ENCODE results near the gene WDR36.

WDR36 gene

GRCh38 chr5:111092062-111092853, at the start of gene WDR36:
WDR36 (plus strand) TSS chr5:111092348; CDS start chr5:111092457, 109 bp downstream.
- in situ Hi-C loops (cut with MboI; ENCODE audit: low sequenced_read_pairs), result no loop called here

DNA sequence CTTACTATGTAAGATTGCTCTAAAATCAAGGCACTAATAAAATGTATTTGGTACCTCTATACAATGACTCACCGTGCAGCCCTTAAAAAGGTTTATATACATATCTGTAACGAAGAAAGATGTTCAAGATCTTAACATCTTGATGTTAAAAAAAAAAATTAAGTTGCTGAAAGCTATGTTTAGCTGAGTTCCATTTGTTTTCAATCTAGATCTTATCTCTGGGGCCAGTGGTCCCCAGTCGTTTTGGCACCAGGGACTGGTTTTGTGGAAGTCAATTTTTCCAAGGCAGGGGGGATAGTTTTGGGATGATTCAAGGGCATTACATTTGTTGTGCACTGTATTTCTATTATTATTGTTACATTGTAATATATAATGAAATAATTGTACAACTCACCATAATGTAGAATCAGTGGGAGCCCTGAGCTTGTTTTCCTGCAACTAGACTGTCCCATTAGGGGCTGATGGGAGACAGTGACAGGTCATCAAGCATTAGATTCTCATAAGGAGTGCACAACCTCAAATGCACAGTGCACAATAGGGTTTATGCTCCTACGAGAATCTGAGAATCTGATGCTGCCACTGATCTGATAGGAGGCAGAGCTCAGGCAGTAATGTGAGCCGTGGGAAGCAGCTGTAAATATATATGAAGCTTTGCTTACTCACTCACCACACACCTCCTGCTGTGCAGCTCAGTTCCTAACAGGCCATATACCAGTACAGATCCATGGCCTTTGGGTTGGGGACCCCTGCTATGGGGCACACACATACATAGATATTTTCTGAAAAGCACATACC, 48.2 kb upstream of the WDR36 start:
- in situ Hi-C loops (cut with MboI; ENCODE audit: low sequenced_read_pairs), result no loop called here

DNA sequence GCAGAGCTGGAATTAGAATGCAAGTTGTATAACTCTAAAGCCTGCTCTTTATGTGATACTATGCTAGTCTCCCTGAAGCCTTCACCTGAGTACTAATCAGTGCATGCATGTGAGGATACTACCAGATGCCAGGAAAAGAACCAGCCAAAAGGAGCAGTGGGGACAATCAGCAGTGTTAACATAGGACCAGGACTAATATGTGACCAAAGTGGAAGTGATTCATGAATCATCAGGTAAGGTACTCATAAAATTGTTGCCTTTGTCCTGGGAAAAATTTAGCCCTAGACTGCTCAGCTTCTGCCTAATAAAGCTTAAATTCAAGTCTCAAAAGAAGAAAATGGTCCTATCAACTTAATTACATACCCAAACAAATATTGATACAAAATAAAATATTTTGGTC, 34.1 kb upstream of the WDR36 start:
- in situ Hi-C loops (cut with MboI; ENCODE audit: low sequenced_read_pairs), result no loop called here

DNA sequence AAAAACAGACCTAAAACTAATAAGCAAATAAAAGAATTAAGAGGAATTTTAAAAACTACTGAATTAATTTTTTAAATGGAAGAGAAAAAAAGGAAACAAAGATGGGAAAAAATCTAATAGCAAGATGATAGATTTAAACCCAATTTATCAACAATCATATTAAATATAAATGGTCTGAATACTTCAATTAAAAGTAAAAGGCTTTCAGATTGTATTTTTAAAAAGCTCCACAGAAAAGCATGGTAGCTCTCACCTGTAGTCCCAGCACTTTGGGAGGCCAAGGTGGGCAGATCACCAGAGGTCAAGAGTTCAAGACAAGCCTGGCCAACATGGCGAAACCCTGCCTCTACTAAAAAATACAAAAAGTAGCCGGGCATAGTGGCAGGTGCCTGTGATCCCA, 32.0 kb upstream of the WDR36 start:
- in situ Hi-C loops (cut with MboI; ENCODE audit: low sequenced_read_pairs), result no loop called here

DNA sequence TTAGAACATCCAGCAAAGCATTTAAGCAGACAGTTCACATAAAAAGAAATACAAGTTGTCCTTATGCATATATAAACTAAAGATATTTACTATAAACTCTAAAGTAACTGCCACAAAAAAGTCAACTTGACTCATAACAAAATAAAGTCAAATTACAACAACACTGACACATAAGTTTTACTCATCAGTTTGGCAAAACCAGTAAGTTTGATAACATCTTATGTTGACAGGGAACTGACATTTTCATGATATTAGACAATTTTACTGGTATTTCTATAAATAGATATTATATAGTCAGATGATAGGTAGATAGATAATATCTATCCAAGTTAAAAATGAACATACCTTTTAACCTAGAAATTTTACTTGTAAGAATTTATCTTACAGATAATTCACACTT, 30.5 kb upstream of the WDR36 start:
- in situ Hi-C loops (cut with MboI; ENCODE audit: low sequenced_read_pairs), result no loop called here

DNA sequence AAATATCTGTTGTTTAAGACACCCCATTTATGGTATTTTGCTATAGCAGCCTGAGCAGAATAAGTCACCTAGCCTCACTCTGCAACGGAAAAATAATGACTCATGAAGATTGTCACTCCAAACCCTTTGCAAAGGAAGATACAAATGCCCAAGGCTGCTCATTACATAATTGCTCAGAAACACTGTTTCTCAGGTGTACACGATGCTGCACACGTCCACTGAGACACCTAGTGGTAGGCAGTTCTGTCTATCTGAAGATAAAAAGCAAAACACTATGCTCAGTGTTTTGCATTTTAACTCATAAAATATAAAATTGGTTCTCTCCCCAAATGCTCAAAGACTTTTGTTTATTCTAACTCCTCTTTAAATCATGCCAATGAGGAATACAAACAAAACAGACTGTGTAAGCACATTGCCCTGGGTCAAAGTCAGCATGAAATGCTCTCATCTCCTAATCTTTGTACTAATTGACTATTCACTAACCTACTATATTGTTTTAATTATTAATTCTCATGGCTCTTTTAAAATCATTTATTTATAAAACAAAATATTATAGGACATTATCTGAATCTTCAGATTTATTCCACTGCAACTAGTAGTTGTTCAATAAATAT, 28.3 kb upstream of the WDR36 start:
- in situ Hi-C loops (cut with MboI; ENCODE audit: low sequenced_read_pairs), result no loop called here

- in situ Hi-C loops (cut with MboI; ENCODE audit: low sequenced_read_pairs), result no loop called here
Observed at GRCh38 chr5:111066261-111066938, 25.7 kb upstream of the WDR36 start.

- in situ Hi-C loops (cut with MboI; ENCODE audit: low sequenced_read_pairs), result no loop called here
Observed at GRCh38 chr5:111068213-111068612, 23.9 kb upstream of the WDR36 start.

DNA sequence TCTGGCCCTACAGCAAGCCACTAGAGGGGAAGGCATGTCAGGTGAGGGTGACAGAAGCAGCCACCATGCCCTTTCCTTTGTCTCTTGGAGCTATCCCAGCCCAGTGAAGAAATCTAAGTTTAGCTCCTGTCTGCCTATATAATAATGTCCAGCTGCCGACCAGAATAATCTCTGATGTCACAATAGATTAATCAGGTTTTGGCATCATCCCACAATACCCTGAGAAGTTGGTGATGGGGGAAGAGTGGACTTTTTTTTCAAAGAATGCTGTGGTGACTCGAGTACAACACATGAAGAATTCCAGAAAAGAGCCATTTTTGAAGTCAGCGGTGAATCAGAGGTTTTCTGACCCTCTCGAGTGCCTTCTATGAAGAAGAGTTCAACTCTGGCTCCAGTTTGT, 22.3 kb upstream of the WDR36 start:
- in situ Hi-C loops (cut with MboI; ENCODE audit: low sequenced_read_pairs), result no loop called here

GRCh38 chr5:111070272-111071134, 21.6 kb upstream of the WDR36 start:
- in situ Hi-C loops (cut with MboI; ENCODE audit: low sequenced_read_pairs), result no loop called here

DNA sequence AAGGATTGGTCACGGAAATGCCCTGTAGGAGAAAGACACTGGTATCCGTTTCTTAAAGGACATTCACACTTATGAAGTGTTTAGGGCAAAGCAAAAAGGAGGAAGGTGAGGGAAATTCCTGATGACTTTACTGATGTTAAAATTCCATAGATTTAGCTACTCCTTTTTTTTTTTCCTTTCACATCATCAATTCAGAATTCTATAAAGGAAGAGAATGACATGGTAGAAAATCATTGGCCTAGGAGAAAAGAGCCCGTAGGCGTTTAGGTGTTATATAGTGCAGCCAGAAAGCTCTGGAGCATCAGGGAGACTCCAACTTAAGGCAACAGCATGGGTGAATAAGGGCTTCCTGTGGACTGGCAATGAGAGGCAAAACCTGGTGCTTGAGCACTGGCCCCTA, 20.7 kb upstream of the WDR36 start, which contains the start of gene TSLP:
Gene TSLP, plus strand, starts transcription at position 301 of the 400 bp plus-strand sequence. CDS start 178 bp downstream, outside the sequence.
- in situ Hi-C loops (cut with MboI; ENCODE audit: low sequenced_read_pairs), result no loop called here

DNA sequence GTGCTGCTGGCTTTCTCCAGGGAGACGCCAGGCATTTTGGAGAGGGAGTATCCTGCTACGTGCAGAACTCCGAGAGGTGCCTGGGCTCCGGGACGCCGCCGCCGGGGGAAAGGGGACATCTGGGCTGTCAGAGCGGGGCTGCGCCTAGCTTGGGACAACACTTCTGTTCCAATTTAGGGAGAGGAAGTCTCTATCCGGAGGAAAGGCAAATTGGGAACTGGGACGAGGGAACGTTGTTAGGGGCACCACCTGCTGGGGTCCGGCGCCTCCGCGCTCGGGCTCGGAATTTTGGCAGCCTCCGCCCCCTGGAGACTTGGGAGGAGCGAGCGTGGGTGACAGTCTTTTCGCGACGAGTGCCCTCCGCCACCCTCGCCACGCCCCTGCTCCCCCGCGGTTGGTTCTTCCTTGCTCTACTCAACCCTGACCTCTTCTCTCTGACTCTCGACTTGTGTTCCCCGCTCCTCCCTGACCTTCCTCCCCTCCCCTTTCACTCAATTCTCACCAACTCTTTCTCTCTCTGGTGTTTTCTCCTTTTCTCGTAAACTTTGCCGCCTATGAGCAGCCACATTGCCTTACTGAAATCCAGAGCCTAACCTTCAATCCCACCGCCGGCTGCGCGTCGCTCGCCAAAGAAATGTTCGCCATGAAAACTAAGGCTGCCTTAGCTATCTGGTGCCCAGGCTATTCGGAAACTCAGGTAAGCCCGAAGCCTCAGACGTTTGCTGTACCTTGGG, 19.0 kb upstream of the WDR36 start:
- in situ Hi-C loops (cut with MboI; ENCODE audit: low sequenced_read_pairs), result no loop called here

GRCh38 chr5:111074244-111074643, 17.9 kb upstream of the WDR36 start:
- in situ Hi-C loops (cut with MboI; ENCODE audit: low sequenced_read_pairs), result no loop called here

GRCh38 chr5:111075520-111075919, 16.6 kb upstream of the WDR36 start:
- in situ Hi-C loops (cut with MboI; ENCODE audit: low sequenced_read_pairs), result no loop called here

GRCh38 chr5:111076091-111076490, 16.1 kb upstream of the WDR36 start:
- in situ Hi-C loops (cut with MboI; ENCODE audit: low sequenced_read_pairs), result no loop called here

- in situ Hi-C loops (cut with MboI; ENCODE audit: low sequenced_read_pairs), result no loop called here
Observed at GRCh38 chr5:111077678-111078077, 14.5 kb upstream of the WDR36 start.

DNA sequence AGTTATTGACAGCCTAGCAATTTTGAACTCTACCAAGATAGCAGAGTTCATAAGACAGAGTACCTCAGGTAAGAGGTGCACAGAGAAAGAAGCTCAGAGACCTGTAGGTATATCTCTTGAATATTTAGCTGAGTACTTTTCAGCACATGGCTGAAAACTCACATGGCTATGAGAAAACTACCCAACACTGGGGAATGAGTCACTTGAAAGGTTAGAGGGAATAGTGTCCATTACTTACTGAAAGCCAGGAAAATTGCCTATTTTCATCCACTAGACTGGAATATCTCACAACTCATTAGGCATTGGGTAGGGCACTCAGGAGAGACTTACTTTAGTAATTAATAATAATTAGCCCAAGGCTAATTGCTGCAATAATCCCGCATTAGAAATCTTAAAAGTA, 12.3 kb upstream of the WDR36 start:
- in situ Hi-C loops (cut with MboI; ENCODE audit: low sequenced_read_pairs), result no loop called here

- in situ Hi-C loops (cut with MboI; ENCODE audit: low sequenced_read_pairs), result no loop called here
Observed at GRCh38 chr5:111083323-111083722, 8.8 kb upstream of the WDR36 start.

- in situ Hi-C loops (cut with MboI; ENCODE audit: low sequenced_read_pairs), result no loop called here
Observed at GRCh38 chr5:111095982-111096381, 3.8 kb downstream of the WDR36 start.
